ENCODE data around the gene KRTAP5-4.
"Not testable (repeated sequence)": the region's sequence is repeated elsewhere in the genome, so short reads cannot be mapped to it uniquely, and the experiment has no call there.

KRTAP5-4 gene

GRCh38 chr11:1652771-1653540 is 31.0 kb upstream of the KRTAP5-4 start:
- Histone ChIP-seq H3K4me3 (ENCODE audit: low read depth in 1 of 2, low read length in 2 of 2) (no peak overlapping the region), H3K27ac (ENCODE audit: low read depth, low read length) (no peak overlapping the region), H3K9me3 (ENCODE audit: control insufficient read depth in 1 of 2, low read length in 2 of 2) (no peaks in the 10 kb centered on the region), H3K27me3 (ENCODE audit: control insufficient read depth in 1 of 2, insufficient read depth in 2 of 2, low read length in 2 of 2) (peaks cover 11 to 12% of the 10 kb centered on the region in 2 donors), H3K4me1 (ENCODE audit: control insufficient read depth in 1 of 2, insufficient read depth in 2 of 2, low read length in 2 of 2) (no peaks in the 10 kb centered on the region), H3K36me3 (ENCODE audit: control insufficient read depth in 1 of 2, insufficient read depth in 2 of 2, low read length in 2 of 2) (no peaks in the 10 kb centered on the region), H3K9ac (ENCODE audit: low read depth in 1 of 2, low read length in 2 of 2) (no peak overlapping the region)

GRCh38 chr11:1652442-1652770 is 30.5 kb upstream of the KRTAP5-4 start:
- H3K4me3 ChIP-seq (ENCODE audit: low read depth in 1 of 2, low read length in 2 of 2): no peak overlapping the region
- H3K9me3 ChIP-seq (ENCODE audit: control insufficient read depth in 1 of 2, low read length in 2 of 2): no peaks in the 10 kb centered on the region
- no peaks in the 10 kb centered on the region for H3K4me1 ChIP-seq (ENCODE audit: control insufficient read depth in 1 of 2, insufficient read depth in 2 of 2, low read length in 2 of 2)
- no peak overlapping the region for H3K9ac ChIP-seq (ENCODE audit: low read depth in 1 of 2, low read length in 2 of 2)
- no peaks in the 10 kb centered on the region for H3K36me3 ChIP-seq (ENCODE audit: control insufficient read depth in 1 of 2, insufficient read depth in 2 of 2, low read length in 2 of 2)
- H3K27ac ChIP-seq (ENCODE audit: low read depth, low read length): no peak overlapping the region
- peaks cover 11 to 12% of the 10 kb centered on the region in 2 donors for H3K27me3 ChIP-seq (ENCODE audit: control insufficient read depth in 1 of 2, insufficient read depth in 2 of 2, low read length in 2 of 2)

GRCh38 chr11:1652026-1652425 is 30.1 kb upstream of the KRTAP5-4 start:
- H3K9me3 ChIP-seq (ENCODE audit: control insufficient read depth in 1 of 2, low read length in 2 of 2): no peaks in the 10 kb centered on the region
- H3K4me1 ChIP-seq (ENCODE audit: control insufficient read depth in 1 of 2, insufficient read depth in 2 of 2, low read length in 2 of 2): no peaks in the 10 kb centered on the region
- no peaks in the 10 kb centered on the region for H3K36me3 ChIP-seq (ENCODE audit: control insufficient read depth in 1 of 2, insufficient read depth in 2 of 2, low read length in 2 of 2)

GRCh38 chr11:1651411-1651980 is 29.6 kb upstream of the KRTAP5-4 start:
- Histone ChIP-seq H3K4me1 (ENCODE audit: control insufficient read depth in 1 of 2, insufficient read depth in 2 of 2, low read length in 2 of 2) (no peaks in the 10 kb centered on the region), H3K4me3 (ENCODE audit: low read depth in 1 of 2, low read length in 2 of 2) (no peak overlapping the region), H3K9ac (ENCODE audit: low read depth in 1 of 2, low read length in 2 of 2) (no peak overlapping the region), H3K9me3 (ENCODE audit: control insufficient read depth in 1 of 2, low read length in 2 of 2) (no peaks in the 10 kb centered on the region), H3K36me3 (ENCODE audit: control insufficient read depth in 1 of 2, insufficient read depth in 2 of 2, low read length in 2 of 2) (no peaks in the 10 kb centered on the region), H3K27me3 (ENCODE audit: control insufficient read depth in 1 of 2, insufficient read depth in 2 of 2, low read length in 2 of 2) (peaks cover 10 to 12% of the 10 kb centered on the region in 2 donors), H3K27ac (ENCODE audit: low read depth, low read length) (no peak overlapping the region)

More at GRCh38 chr11:1652026-1652425, 30.1 kb upstream of the KRTAP5-4 start:
- H3K9ac ChIP-seq (ENCODE audit: low read depth in 1 of 2, low read length in 2 of 2): no peak overlapping the region
- H3K27me3 ChIP-seq (ENCODE audit: control insufficient read depth in 1 of 2, insufficient read depth in 2 of 2, low read length in 2 of 2): peaks cover 11 to 12% of the 10 kb centered on the region in 2 donors
- H3K27ac ChIP-seq (ENCODE audit: low read depth, low read length): no peak overlapping the region
- H3K4me3 ChIP-seq (ENCODE audit: low read depth in 1 of 2, low read length in 2 of 2): no peak overlapping the region

- Histone ChIP-seq H3K36me3 (ENCODE audit: control insufficient read depth in 1 of 2, insufficient read depth in 2 of 2, low read length in 2 of 2) (no peaks in the 10 kb centered on the region), H3K9ac (ENCODE audit: low read depth in 1 of 2, low read length in 2 of 2) (no peak overlapping the region), H3K27me3 (ENCODE audit: control insufficient read depth in 1 of 2, insufficient read depth in 2 of 2, low read length in 2 of 2) (peaks cover 4 to 12% of the 10 kb centered on the region in 2 donors), H3K4me3 (ENCODE audit: low read depth in 1 of 2, low read length in 2 of 2) (no peak overlapping the region), H3K4me1 (ENCODE audit: control insufficient read depth in 1 of 2, insufficient read depth in 2 of 2, low read length in 2 of 2) (no peaks in the 10 kb centered on the region), H3K27ac (ENCODE audit: low read depth, low read length) (no peak overlapping the region), H3K9me3 (ENCODE audit: control insufficient read depth in 1 of 2, low read length in 2 of 2) (no peaks in the 10 kb centered on the region)
Measured at GRCh38 chr11:1650918-1651262, 29.0 kb upstream of the KRTAP5-4 start.

GRCh38 chr11:1650034-1650917 is 28.3 kb upstream of the KRTAP5-4 start:
- no peaks in the 10 kb centered on the region for H3K4me1 ChIP-seq (ENCODE audit: control insufficient read depth in 1 of 2, insufficient read depth in 2 of 2, low read length in 2 of 2)
- H3K36me3 ChIP-seq (ENCODE audit: control insufficient read depth in 1 of 2, insufficient read depth in 2 of 2, low read length in 2 of 2): no peaks in the 10 kb centered on the region
- no peak overlapping the region for H3K9ac ChIP-seq (ENCODE audit: low read depth in 1 of 2, low read length in 2 of 2)
- H3K27me3 ChIP-seq (ENCODE audit: control insufficient read depth in 1 of 2, insufficient read depth in 2 of 2, low read length in 2 of 2): peaks cover 4 to 12% of the 10 kb centered on the region in 2 donors
- no peak overlapping the region for H3K27ac ChIP-seq (ENCODE audit: low read depth, low read length)
- H3K9me3 ChIP-seq (ENCODE audit: control insufficient read depth in 1 of 2, low read length in 2 of 2): no peaks in the 10 kb centered on the region
- no peak overlapping the region for H3K4me3 ChIP-seq (ENCODE audit: low read depth in 1 of 2, low read length in 2 of 2)

- Histone ChIP-seq H3K4me1 (ENCODE audit: control insufficient read depth in 1 of 2, insufficient read depth in 2 of 2, low read length in 2 of 2) (no peaks in the 10 kb centered on the region), H3K9me3 (ENCODE audit: control insufficient read depth in 1 of 2, low read length in 2 of 2) (no peaks in the 10 kb centered on the region), H3K27me3 (ENCODE audit: control insufficient read depth in 1 of 2, insufficient read depth in 2 of 2, low read length in 2 of 2) (peaks cover 4 to 6% of the 10 kb centered on the region in 2 donors), H3K4me3 (ENCODE audit: low read depth in 1 of 2, low read length in 2 of 2) (no peak overlapping the region), H3K27ac (ENCODE audit: low read depth, low read length) (no peak overlapping the region), H3K9ac (ENCODE audit: low read depth in 1 of 2, low read length in 2 of 2) (no peak overlapping the region), H3K36me3 (ENCODE audit: control insufficient read depth in 1 of 2, insufficient read depth in 2 of 2, low read length in 2 of 2) (no peaks in the 10 kb centered on the region)
Measured at GRCh38 chr11:1648653-1649420, 26.9 kb upstream of the KRTAP5-4 start.

- H3K4me3 ChIP-seq (ENCODE audit: low read depth in 1 of 2, low read length in 2 of 2): no peak overlapping the region
- H3K27me3 ChIP-seq (ENCODE audit: control insufficient read depth in 1 of 2, insufficient read depth in 2 of 2, low read length in 2 of 2): peaks cover 2% of the 10 kb centered on the region in 2 donors
- no peaks in the 10 kb centered on the region for H3K9me3 ChIP-seq (ENCODE audit: control insufficient read depth in 1 of 2, low read length in 2 of 2)
- H3K27ac ChIP-seq (ENCODE audit: low read depth, low read length): no peak overlapping the region
- no peak overlapping the region for H3K9ac ChIP-seq (ENCODE audit: low read depth in 1 of 2, low read length in 2 of 2)
- no peaks in the 10 kb centered on the region for H3K36me3 ChIP-seq (ENCODE audit: control insufficient read depth in 1 of 2, insufficient read depth in 2 of 2, low read length in 2 of 2)
- no peaks in the 10 kb centered on the region for H3K4me1 ChIP-seq (ENCODE audit: control insufficient read depth in 1 of 2, insufficient read depth in 2 of 2, low read length in 2 of 2)
Measured at GRCh38 chr11:1647901-1648652, 26.1 kb upstream of the KRTAP5-4 start.

- not testable (repeated sequence) for H3K9ac ChIP-seq (ENCODE audit: low read depth in 1 of 2, low read length in 2 of 2); H3K36me3 ChIP-seq (ENCODE audit: control insufficient read depth in 1 of 2, insufficient read depth in 2 of 2, low read length in 2 of 2); H3K27ac ChIP-seq (ENCODE audit: low read depth, low read length); H3K9me3 ChIP-seq (ENCODE audit: control insufficient read depth in 1 of 2, low read length in 2 of 2); H3K4me1 ChIP-seq (ENCODE audit: control insufficient read depth in 1 of 2, insufficient read depth in 2 of 2, low read length in 2 of 2); H3K4me3 ChIP-seq (ENCODE audit: low read depth in 1 of 2, low read length in 2 of 2); H3K27me3 ChIP-seq (ENCODE audit: control insufficient read depth in 1 of 2, insufficient read depth in 2 of 2, low read length in 2 of 2)
Measured at GRCh38 chr11:1646540-1646939, 24.6 kb upstream of the KRTAP5-4 start.

Measured in duodenal mucosa (tissue), 2 donors.